Retinal pigment epithelial cell (primary cell): ENCODE measurements around the gene PCNX1.

Experiments used
- DNase-seq: peaks from one replicate; pipeline ENCODE4 v3.0.0-alpha.2; 2010; ENCODE audit warnings: low read depth
- H3K4me3 ChIP-seq: 2 replicates; pipeline ENCODE4 v1.5.1; 2011; ENCODE audit warnings: mild to moderate bottlenecking, low read length, control low read depth, moderate library complexity
- CTCF ChIP-seq: conservative IDR thresholded peaks from 2 replicates; pipeline ENCODE4 v1.5.1; 2011; ENCODE audit warnings: low read depth, low read length, control low read depth, inconsistent platforms

The PCNX1 gene

GRCh38 chr14:70885343-70886022 lies 21.8 kb upstream of the PCNX1 start:
- no peak for TF ChIP-seq CTCF
- DNase-seq: no peak
- no peak overlapping the region for H3K4me3 ChIP-seq

GRCh38 chr14:70886421-70887206 lies 20.6 kb upstream of the PCNX1 start:
- DNase-seq: no peak
- TF ChIP-seq CTCF: no peak
- H3K4me3 ChIP-seq: no peak overlapping the region

GRCh38 chr14:70887207-70887681 lies 20.0 kb upstream of the PCNX1 start:
- no peak for DNase-seq
- no peak for TF ChIP-seq CTCF
- H3K4me3 ChIP-seq: no peak overlapping the region

GRCh38 chr14:70887737-70888499 lies 19.3 kb upstream of the PCNX1 start:
- no peak overlapping the region for H3K4me3 ChIP-seq
- no peak for TF ChIP-seq CTCF
- no peak for DNase-seq

- no peak for DNase-seq
- no peak for TF ChIP-seq CTCF
- H3K4me3 ChIP-seq: no peak overlapping the region
Measured at GRCh38 chr14:70888681-70889175, 18.5 kb upstream of the PCNX1 start.

- DNase-seq: no peak
- no peak for TF ChIP-seq CTCF
- no peak overlapping the region for H3K4me3 ChIP-seq
Measured at GRCh38 chr14:70889555-70889954, 17.7 kb upstream of the PCNX1 start.
